T-cell (primary cell): ENCODE data around the gene HOXD12. TPM values are rescaled to one million over a fixed set of nuclear protein-coding genes. Genes with fewer than 3 reads are reported as not detected.

Experiments used
- ATAC-seq, 4 experiments: fragments of 200-7000 bp in 3 of 4; fragments of 150-1000 bp in 1 of 4; cut with Tn5 transposase; replicated peaks in 1 of 4; 1 replicate in 3 of 4; 2 replicates in 1 of 4; pipeline ENCODE4 v1.10.0; 2021; ENCODE audit warnings: moderate library complexity in 3 of 4, mild to moderate bottlenecking in 2 of 4, moderate number of reproducible peaks in 1 of 4
- CTCF ChIA-PET, 2 donors: fragments of 300-600 bp; sonication (Branson Sonifier 250); formaldehyde crosslinking; loops; one replicate each; lab custom pipeline; 2022; ENCODE audit warnings: antibody characterized with exemption in 2 of 2; lab: Charles Lee
- POLR2A ChIA-PET, 2 donors: fragments of 300-600 bp; sonication (Branson Sonifier 250); formaldehyde crosslinking; loops; one replicate each; lab custom pipeline; 2022; ENCODE audit warnings: antibody characterized with exemption in 2 of 2; lab: Charles Lee
- DNase-seq, 35 experiments: peaks; one replicate each; pipeline versions ENCODE4 v3.0.0 to v3.0.0-alpha.2; 2013 to 2023
- H3K27ac ChIP-seq: one replicate; pipeline ENCODE4 v1.5.1; 2013; ENCODE audit warnings: low read length
- H3K27me3 ChIP-seq, 2 experiments: replicated peaks in 1 of 2; 1 replicate in 1 of 2; 2 replicates in 1 of 2; pipeline versions ENCODE4 v1.6.1 to v1.7.0; 2013; ENCODE audit warnings: low read length in 1 of 2, mixed read lengths in 1 of 2; ENCODE audit not compliant: control insufficient read depth in 2 of 2, insufficient read depth in 2 of 2; ENCODE audit errors: extremely low read depth in 1 of 2
- H3K36me3 ChIP-seq, 2 donors: 1 replicate in 1 of 2; 2 replicates in 1 of 2; pipeline versions ENCODE4 v1.6.1 to v1.7.0; 2013; ENCODE audit warnings: low read length in 1 of 2; ENCODE audit not compliant: control insufficient read depth in 2 of 2, insufficient read depth in 1 of 2; ENCODE audit errors: extremely low read depth in 1 of 2
- H3K4me1 ChIP-seq, 2 experiments: 1 replicate in 1 of 2; 2 replicates in 1 of 2; pipeline versions ENCODE4 v1.6.1 to v1.7.0; 2013; ENCODE audit warnings: low read length in 2 of 2, mixed read lengths in 1 of 2; ENCODE audit not compliant: insufficient read depth in 2 of 2, control insufficient read depth in 1 of 2; ENCODE audit errors: extremely low read depth in 1 of 2
- H3K4me3 ChIP-seq, 2 donors: 1 replicate in 1 of 2; 2 replicates in 1 of 2; pipeline versions ENCODE4 v1.5.1 to v1.7.0; 2013; ENCODE audit warnings: mild to moderate bottlenecking in 2 of 2, low read length in 1 of 2, moderate library complexity in 1 of 2; ENCODE audit not compliant: control insufficient read depth in 1 of 2; ENCODE audit errors: extremely low read depth in 1 of 2
- H3K9me3 ChIP-seq: 2 replicates; pipeline ENCODE4 v1.7.0; 2013
- H3K27ac Mint-ChIP-seq, 2 donors: one replicate each; pipeline ENCODE4 v1.8.0; 2020 to 2021; ENCODE audit warnings: mild to moderate bottlenecking in 2 of 2, mixed read lengths in 2 of 2
- H3K27me3 Mint-ChIP-seq, 2 donors: one replicate each; pipeline ENCODE4 v1.8.0; 2021 to 2022; ENCODE audit warnings: mixed read lengths in 2 of 2
- H3K36me3 Mint-ChIP-seq: one replicate; pipeline ENCODE4 v1.8.0; 2021; ENCODE audit warnings: mixed read lengths
- H3K4me1 Mint-ChIP-seq, 3 donors: one replicate each; pipeline ENCODE4 v1.8.0; 2020 to 2022; ENCODE audit warnings: mixed read lengths in 3 of 3, mild to moderate bottlenecking in 1 of 3
- H3K4me3 Mint-ChIP-seq, 3 donors: one replicate each; pipeline ENCODE4 v1.8.0; 2020 to 2022; ENCODE audit warnings: mild to moderate bottlenecking in 3 of 3, mixed read lengths in 3 of 3, moderate library complexity in 3 of 3
- H3K9me3 Mint-ChIP-seq, 3 donors: one replicate each; pipeline ENCODE4 v1.8.0; 2020 to 2022; ENCODE audit warnings: mixed read lengths in 3 of 3
- WGBS: methylation state at CpG from one replicate; pipeline ENCODE4 v1.1.5; 2013; ENCODE audit warnings: missing lambda C conversion rate; ENCODE audit not compliant: insufficient coverage; 5-methylcytosine and 5-hydroxymethylcytosine counted together
- total RNA-seq, 35 experiments: library from RNA in 6 of 35; stranded (reverse) in 6 of 35; fragments of 120-200 nt in 1 of 35; gene quantifications; one replicate each; pipeline versions ENCODE4 v1.2.1 to v1.2.4 and lab custom pipeline; 2013 to 2026

The HOXD12 gene
- total RNA-seq, 5 donors from 2014 or later (not counting 1 experiment from before 2014, with no cell fraction given): not detected

GRCh38 chr2:176106581-176107539 is 7.3 kb downstream of the HOXD12 start, which contains the start of gene HOXD11:
Gene HOXD11 (plus strand): TSS chr2:176107280. CDS start chr2:176107356, 76 bp downstream.
- Mint-ChIP-seq H3K27ac (peak within 1 kb of the TSS in 1 of 2 donors; percentile 57), H3K9me3 (no peaks in the 10 kb centered on the region), H3K36me3 (no peaks in the 10 kb centered on the region), H3K27me3 (peaks cover 70 to 82% of the 10 kb centered on the region in 2 donors), H3K4me3 (peak within 1 kb of the TSS; percentile 26 to 68 (median 60)), H3K4me1 (peaks cover 30 to 39% (median 34%) of the 10 kb centered on the region in 3 donors)
- CTCF ChIA-PET: interaction anchor here in 1 of 2 donors (0.7 kb wide), 1 partner anchor 464 kb away, joined by 3 read pairs; no protein-coding TSS in a partner anchor
- DNase-seq: no peak
- 10% methylated on average over 62 of the region's 85 CpGs for WGBS
- peaks cover 35 to 75% of the 10 kb centered on the region in 2 experiments for H3K27me3 ChIP-seq
- H3K27ac ChIP-seq: no peak within 1 kb of the TSS
- H3K36me3 ChIP-seq: no peaks in the 10 kb centered on the region
- H3K4me1 ChIP-seq: peaks cover 4 to 22% of the 10 kb centered on the region in 2 experiments
- H3K9me3 ChIP-seq: no peaks in the 10 kb centered on the region
- peak within 1 kb of the TSS in 1 of 2 donors; percentile 46 for H3K4me3 ChIP-seq
- POLR2A ChIA-PET: no interaction called here
- ATAC-seq: peak in 2 of 4 experiments; percentile 23 to 50

- no peaks in the 10 kb centered on the region for H3K9me3 ChIP-seq
- H3K27ac Mint-ChIP-seq: no peak overlapping the region
- H3K9me3 Mint-ChIP-seq: no peaks in the 10 kb centered on the region
- H3K4me1 ChIP-seq: peaks cover 4 to 22% of the 10 kb centered on the region in 2 experiments
- peaks cover 29 to 79% of the 10 kb centered on the region in 2 experiments for H3K27me3 ChIP-seq
- DNase-seq (no peak), ATAC-seq (no peak)
- H3K27me3 Mint-ChIP-seq: peaks cover 66 to 82% of the 10 kb centered on the region in 2 donors
- H3K4me3 Mint-ChIP-seq: no peak overlapping the region
- H3K27ac ChIP-seq: no peak overlapping the region
- ChIA-PET POLR2A (no interaction called here), CTCF (interaction anchor here in 1 of 2 donors (0.7 kb wide), 1 partner anchor 1237 kb away, joined by 4 read pairs; no protein-coding TSS in a partner anchor)
- H3K36me3 ChIP-seq: no peaks in the 10 kb centered on the region
- 6% methylated on average over 46 of the region's 59 CpGs for WGBS
- no peak overlapping the region for H3K4me3 ChIP-seq
- no peaks in the 10 kb centered on the region for H3K36me3 Mint-ChIP-seq
- H3K4me1 Mint-ChIP-seq: peaks cover 30 to 39% (median 34%) of the 10 kb centered on the region in 3 donors
These were observed 8.2 kb downstream of the HOXD12 start for GRCh38 chr2:176107731-176108181.

GRCh38 chr2:176109192-176109901 is 9.8 kb downstream of the HOXD12 start:
- peak overlapping the region in 2 of 3 donors; percentile 42 to 46 for H3K4me3 Mint-ChIP-seq
- ATAC-seq: no peak
- Histone ChIP-seq H3K36me3 (no peaks in the 10 kb centered on the region), H3K27ac (no peak overlapping the region), H3K9me3 (no peaks in the 10 kb centered on the region), H3K4me3 (peak overlapping the region in 1 of 2 donors; percentile 2), H3K4me1 (peaks cover 4 to 20% of the 10 kb centered on the region in 2 experiments), H3K27me3 (peaks cover 24 to 77% of the 10 kb centered on the region in 2 experiments)
- H3K27me3 Mint-ChIP-seq: peaks cover 65 to 83% of the 10 kb centered on the region in 2 donors
- ChIA-PET POLR2A (interaction anchor here in 1 of 2 donors (0.6 kb wide), 1 partner anchor 14 kb away, joined by 7 read pairs; no protein-coding TSS in a partner anchor), CTCF (interaction anchor here in 1 of 2 donors (2.0 kb wide), 1 partner anchor 18 kb away, joined by 6 read pairs; no protein-coding TSS in a partner anchor)
- 0% methylated on average over 1 of the region's 26 CpGs for WGBS
- no peak for DNase-seq
- H3K9me3 Mint-ChIP-seq: no peaks in the 10 kb centered on the region
- peaks cover 30 to 35% (median 30%) of the 10 kb centered on the region in 3 donors for H3K4me1 Mint-ChIP-seq
- H3K27ac Mint-ChIP-seq: peak overlapping the region in 1 of 2 donors; percentile 21
- H3K36me3 Mint-ChIP-seq: no peaks in the 10 kb centered on the region

- no peaks in the 10 kb centered on the region for H3K36me3 ChIP-seq
- no peak overlapping the region for H3K27ac ChIP-seq
- H3K27me3 ChIP-seq: peaks cover 24 to 77% of the 10 kb centered on the region in 2 experiments
- CTCF ChIA-PET: interaction anchor here in 1 of 2 donors (1.8 to 2.0 kb wide), 2 partner anchors 17 to 1769 kb away, joined by 6 to 7 read pairs; no protein-coding TSS in a partner anchor
- no CpG with 5 or more reads among the region's 4 CpGs for WGBS
- ATAC-seq (no peak), DNase-seq (no peak)
- Mint-ChIP-seq H3K4me1 (peaks cover 27 to 29% (median 28%) of the 10 kb centered on the region in 3 donors), H3K27me3 (peaks cover 61 to 84% of the 10 kb centered on the region in 2 donors), H3K27ac (no peak overlapping the region), H3K4me3 (no peak overlapping the region), H3K9me3 (no peaks in the 10 kb centered on the region), H3K36me3 (no peaks in the 10 kb centered on the region)
- no peak overlapping the region for H3K4me3 ChIP-seq
- POLR2A ChIA-PET: interaction anchor here in 1 of 2 donors (0.6 kb wide), 2 partner anchors 14 to 123 kb away, joined by 3 to 7 read pairs; no protein-coding TSS in a partner anchor
- peaks cover 4 to 14% of the 10 kb centered on the region in 2 experiments for H3K4me1 ChIP-seq
- no peaks in the 10 kb centered on the region for H3K9me3 ChIP-seq
These were observed 10.4 kb downstream of the HOXD12 start for GRCh38 chr2:176109946-176110345.

- H3K4me1 ChIP-seq: peaks cover 4 to 14% of the 10 kb centered on the region in 2 experiments
- no peak for ATAC-seq
- H3K27ac ChIP-seq: no peak overlapping the region
- H3K36me3 ChIP-seq: no peaks in the 10 kb centered on the region
- 32% methylated on average over 4 of the region's 7 CpGs for WGBS
- Mint-ChIP-seq H3K4me1 (peaks cover 22 to 24% (median 23%) of the 10 kb centered on the region in 3 donors), H3K27ac (no peak overlapping the region), H3K4me3 (no peak overlapping the region), H3K9me3 (no peaks in the 10 kb centered on the region), H3K27me3 (peaks cover 59 to 81% of the 10 kb centered on the region in 2 donors), H3K36me3 (no peaks in the 10 kb centered on the region)
- ChIA-PET POLR2A (interaction anchor here in 1 of 2 donors (0.5 to 0.6 kb wide), 4 partner anchors 13 to 1748 kb away, joined by 3 to 7 read pairs (median 4); no protein-coding TSS in a partner anchor), CTCF (interaction anchor here (0.6 to 2.0 kb wide), 6 partner anchors 10 to 1770 kb away, joined by 3 to 8 read pairs (median 6); no protein-coding TSS in a partner anchor)
- no peak for DNase-seq
- H3K9me3 ChIP-seq: no peaks in the 10 kb centered on the region
- H3K4me3 ChIP-seq: no peak overlapping the region
- peaks cover 24 to 72% of the 10 kb centered on the region in 2 experiments for H3K27me3 ChIP-seq
These were observed 11.1 kb downstream of the HOXD12 start for GRCh38 chr2:176110415-176111308.
